ENCODE data around the gene ABCG4.

DNA sequence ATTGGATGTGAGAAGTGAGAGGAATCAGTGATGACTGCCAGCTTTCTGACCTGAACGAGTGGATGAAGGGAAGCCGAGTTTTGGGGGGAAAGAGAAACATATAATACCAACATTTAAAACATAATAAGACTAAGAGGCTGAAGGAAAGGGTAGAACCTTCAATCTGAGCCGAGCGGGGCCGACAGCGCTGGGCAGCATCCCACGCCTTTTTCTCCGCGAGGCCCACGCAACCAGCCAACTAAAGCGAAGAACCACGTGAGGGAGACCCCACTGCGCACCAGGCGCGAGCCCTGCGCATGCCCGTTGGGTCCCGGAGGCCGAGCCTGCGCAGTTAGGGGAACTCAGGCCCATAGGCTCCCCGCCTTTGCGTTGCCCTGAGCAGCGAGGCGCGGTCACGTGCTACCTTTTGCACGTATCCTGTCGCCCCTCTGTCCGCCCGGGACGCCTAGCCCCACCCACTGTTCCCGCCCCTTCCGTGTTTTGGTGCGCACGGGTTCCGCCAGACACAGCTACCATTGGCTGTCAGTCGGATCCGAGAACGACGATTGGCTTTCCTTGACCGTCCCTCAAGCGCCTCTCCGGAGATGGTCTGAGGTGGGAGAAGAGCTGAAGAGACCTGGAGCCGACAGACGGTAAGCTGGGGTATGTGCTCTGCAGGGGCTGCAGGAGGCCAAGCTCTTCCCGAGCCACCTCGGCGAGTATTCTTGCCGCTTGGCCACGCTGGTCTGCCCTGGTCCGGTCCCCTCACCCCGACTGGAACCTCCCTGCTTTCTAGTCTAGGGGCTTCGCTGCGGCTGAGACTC is 27.6 kb upstream of the ABCG4 start, which contains the start of gene HINFP:
- TF ChIP-seq POLR2A (IDR thresholded peaks at IDR 0.05) = no peak
- TF ChIP-seq, protein P1, sequence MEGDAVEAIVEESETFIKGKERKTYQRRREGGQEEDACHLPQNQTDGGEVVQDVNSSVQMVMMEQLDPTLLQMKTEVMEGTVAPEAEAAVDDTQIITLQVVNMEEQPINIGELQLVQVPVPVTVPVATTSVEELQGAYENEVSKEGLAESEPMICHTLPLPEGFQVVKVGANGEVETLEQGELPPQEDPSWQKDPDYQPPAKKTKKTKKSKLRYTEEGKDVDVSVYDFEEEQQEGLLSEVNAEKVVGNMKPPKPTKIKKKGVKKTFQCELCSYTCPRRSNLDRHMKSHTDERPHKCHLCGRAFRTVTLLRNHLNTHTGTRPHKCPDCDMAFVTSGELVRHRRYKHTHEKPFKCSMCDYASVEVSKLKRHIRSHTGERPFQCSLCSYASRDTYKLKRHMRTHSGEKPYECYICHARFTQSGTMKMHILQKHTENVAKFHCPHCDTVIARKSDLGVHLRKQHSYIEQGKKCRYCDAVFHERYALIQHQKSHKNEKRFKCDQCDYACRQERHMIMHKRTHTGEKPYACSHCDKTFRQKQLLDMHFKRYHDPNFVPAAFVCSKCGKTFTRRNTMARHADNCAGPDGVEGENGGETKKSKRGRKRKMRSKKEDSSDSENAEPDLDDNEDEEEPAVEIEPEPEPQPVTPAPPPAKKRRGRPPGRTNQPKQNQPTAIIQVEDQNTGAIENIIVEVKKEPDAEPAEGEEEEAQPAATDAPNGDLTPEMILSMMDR (IDR thresholded peaks at IDR 0.05) = no peak
